Stomach smooth muscle (tissue), 2 donors: ENCODE measurements around the gene CASKIN2.

Experiments
- H3K27ac ChIP-seq: one replicate; pipeline ENCODE4 v1.7.0; 2013; ENCODE audit warnings: mild to moderate bottlenecking, low read length, inconsistent platforms
- H3K27me3 ChIP-seq, 2 donors: one replicate each; pipeline ENCODE4 v1.7.0; 2013; ENCODE audit warnings: low read length in 2 of 2; ENCODE audit not compliant: insufficient read depth in 2 of 2, control insufficient read depth in 1 of 2
- H3K36me3 ChIP-seq, 2 donors: one replicate each; pipeline ENCODE4 v1.7.0; 2013; ENCODE audit warnings: low read length in 2 of 2; ENCODE audit not compliant: control insufficient read depth in 2 of 2, insufficient read depth in 2 of 2
- H3K4me1 ChIP-seq: one replicate; pipeline ENCODE4 v1.7.0; 2013; ENCODE audit warnings: low read length; ENCODE audit not compliant: control insufficient read depth, insufficient read depth
- H3K4me3 ChIP-seq, 2 donors: one replicate each; pipeline ENCODE4 v1.7.0; 2013; ENCODE audit warnings: low read length in 2 of 2
- H3K9ac ChIP-seq, 2 donors: one replicate each; pipeline ENCODE4 v1.7.0; 2013; ENCODE audit warnings: low read length in 2 of 2, mild to moderate bottlenecking in 1 of 2
- H3K9me3 ChIP-seq, 2 donors: one replicate each; pipeline ENCODE4 v1.7.0; 2013; ENCODE audit warnings: low read length in 2 of 2; ENCODE audit not compliant: control insufficient read depth in 2 of 2
- donor health status: healthy.
- donor health status: Pancreatic carcinoma.

CASKIN2 gene

GRCh38 chr17:75475851-75476250 is 39.5 kb downstream of the CASKIN2 start:
- no peaks in the 10 kb centered on the region for H3K9me3 ChIP-seq
- peak overlapping the region; percentile 41 to 60 for H3K9ac ChIP-seq
- peaks cover 35% of the 10 kb centered on the region for H3K4me1 ChIP-seq
- peaks cover 14 to 19% of the 10 kb centered on the region in 2 donors for H3K36me3 ChIP-seq
- peak overlapping the region; percentile 74 for H3K27ac ChIP-seq
- no peaks in the 10 kb centered on the region for H3K27me3 ChIP-seq
- peak overlapping the region; percentile 35 to 57 for H3K4me3 ChIP-seq

- H3K9me3 ChIP-seq, result no peaks in the 10 kb centered on the region
- peak overlapping the region; percentile 22 to 35 for H3K4me3 ChIP-seq
- peaks cover 14 to 19% of the 10 kb centered on the region in 2 donors for H3K36me3 ChIP-seq
- no peaks in the 10 kb centered on the region for H3K27me3 ChIP-seq
- H3K27ac ChIP-seq, result peak overlapping the region; percentile 74
- H3K4me1 ChIP-seq, result peaks cover 33% of the 10 kb centered on the region
- peak overlapping the region in 1 of 2 donors; percentile 60 for H3K9ac ChIP-seq
Observed at GRCh38 chr17:75475144-75475835, 40.0 kb downstream of the CASKIN2 start.

- Histone ChIP-seq H3K9ac (peak overlapping the region in 1 of 2 donors; percentile 36), H3K4me1 (peaks cover 33% of the 10 kb centered on the region), H3K27ac (peak overlapping the region; percentile 74)
Observed at GRCh38 chr17:75474736-75475135, 40.6 kb downstream of the CASKIN2 start.

GRCh38 chr17:75473246-75473645 is 42.1 kb downstream of the CASKIN2 start:
- Histone ChIP-seq H3K27ac (no peak overlapping the region), H3K4me1 (peaks cover 33% of the 10 kb centered on the region), H3K4me3 (no peak overlapping the region), H3K9ac (no peak overlapping the region), H3K36me3 (peaks cover 15 to 19% of the 10 kb centered on the region in 2 donors), H3K27me3 (no peaks in the 10 kb centered on the region), H3K9me3 (no peaks in the 10 kb centered on the region)

More at GRCh38 chr17:75474736-75475135, 40.6 kb downstream of the CASKIN2 start:
- no peaks in the 10 kb centered on the region for H3K27me3 ChIP-seq
- H3K36me3 ChIP-seq, result peaks cover 14 to 19% of the 10 kb centered on the region in 2 donors
- no peak overlapping the region for H3K4me3 ChIP-seq
- H3K9me3 ChIP-seq, result no peaks in the 10 kb centered on the region

DNA sequence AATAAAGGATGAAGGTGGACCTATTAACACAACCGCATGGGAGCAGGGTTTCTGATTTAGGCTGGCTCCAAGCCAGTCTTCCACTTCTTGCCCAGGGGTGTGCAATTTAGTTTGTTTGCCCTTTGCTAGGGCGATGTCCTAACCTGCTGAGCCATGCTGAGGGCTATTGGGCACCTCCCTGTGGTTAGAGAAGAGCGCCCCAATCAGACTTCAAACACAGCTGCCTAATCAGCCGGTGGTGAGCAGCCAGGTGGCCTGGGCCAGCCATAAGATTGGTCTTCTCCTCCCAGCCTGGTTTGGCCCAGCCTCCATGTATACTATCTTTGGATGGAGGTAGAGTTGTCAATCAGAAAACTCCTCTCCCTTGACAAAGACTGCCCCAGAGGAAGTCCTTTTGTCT is 43.2 kb downstream of the CASKIN2 start:
- no peak overlapping the region for H3K9ac ChIP-seq
- H3K4me1 ChIP-seq, result peaks cover 29% of the 10 kb centered on the region
- H3K9me3 ChIP-seq, result no peaks in the 10 kb centered on the region
- H3K36me3 ChIP-seq, result peaks cover 16 to 19% of the 10 kb centered on the region in 2 donors
- no peak overlapping the region for H3K4me3 ChIP-seq
- no peaks in the 10 kb centered on the region for H3K27me3 ChIP-seq
- H3K27ac ChIP-seq, result no peak overlapping the region

- Histone ChIP-seq H3K9me3 (no peaks in the 10 kb centered on the region), H3K4me3 (no peak overlapping the region), H3K27ac (no peak overlapping the region), H3K9ac (no peak overlapping the region), H3K4me1 (peaks cover 20% of the 10 kb centered on the region), H3K36me3 (peaks cover 16 to 19% of the 10 kb centered on the region in 2 donors), H3K27me3 (no peaks in the 10 kb centered on the region)
Observed at GRCh38 chr17:75471207-75471606, 44.1 kb downstream of the CASKIN2 start.

DNA sequence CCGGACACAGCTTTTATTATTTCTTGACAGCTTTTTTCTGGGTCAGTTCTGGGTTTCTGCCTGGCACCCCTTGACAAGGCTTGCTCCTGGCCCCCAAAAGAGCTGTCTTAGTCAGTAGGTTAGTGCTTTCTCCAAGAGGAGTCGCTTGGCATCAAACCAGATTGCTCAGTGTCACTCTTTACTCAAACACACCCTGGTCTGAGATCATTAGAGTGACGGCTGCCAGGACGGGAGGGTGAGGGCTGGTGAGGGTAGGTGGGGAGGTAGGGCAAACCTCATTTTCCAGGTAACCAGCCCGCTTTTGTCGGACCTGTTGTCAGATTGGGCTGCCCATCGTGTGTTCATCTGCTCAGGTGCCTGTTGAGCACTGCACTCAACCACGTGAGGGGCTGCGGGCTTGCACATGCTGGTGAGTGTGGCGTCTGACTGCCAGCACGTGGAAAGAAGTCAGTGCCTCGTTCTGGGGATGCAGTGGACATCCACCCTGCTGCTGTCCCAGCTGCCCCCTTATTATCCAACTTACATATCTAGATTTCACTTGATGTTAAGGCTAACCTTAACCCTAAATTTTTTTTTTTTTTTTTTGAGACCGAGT is 46.5 kb downstream of the CASKIN2 start:
- peaks cover 16 to 19% of the 10 kb centered on the region in 2 donors for H3K36me3 ChIP-seq
- H3K4me1 ChIP-seq, result peaks cover 2% of the 10 kb centered on the region
- H3K27me3 ChIP-seq, result no peaks in the 10 kb centered on the region
- H3K4me3 ChIP-seq, result no peak overlapping the region
- H3K9me3 ChIP-seq, result no peaks in the 10 kb centered on the region
- H3K27ac ChIP-seq, result no peak overlapping the region
- H3K9ac ChIP-seq, result no peak overlapping the region

GRCh38 chr17:75468291-75468754 is 47.0 kb downstream of the CASKIN2 start:
- Histone ChIP-seq H3K36me3 (peaks cover 16 to 17% of the 10 kb centered on the region in 2 donors), H3K4me1 (peaks cover 2% of the 10 kb centered on the region), H3K9me3 (no peaks in the 10 kb centered on the region), H3K27me3 (no peaks in the 10 kb centered on the region), H3K4me3 (no peak overlapping the region), H3K9ac (no peak overlapping the region), H3K27ac (no peak overlapping the region)

GRCh38 chr17:75465039-75465438 is 50.3 kb downstream of the CASKIN2 start:
- H3K9ac ChIP-seq, result no peak overlapping the region
- H3K36me3 ChIP-seq, result peaks cover 0 to 2% of the 10 kb centered on the region in 2 donors
- no peaks in the 10 kb centered on the region for H3K4me1 ChIP-seq
- H3K4me3 ChIP-seq, result no peak overlapping the region
- no peak overlapping the region for H3K27ac ChIP-seq
- H3K9me3 ChIP-seq, result no peaks in the 10 kb centered on the region
- H3K27me3 ChIP-seq, result no peaks in the 10 kb centered on the region

DNA sequence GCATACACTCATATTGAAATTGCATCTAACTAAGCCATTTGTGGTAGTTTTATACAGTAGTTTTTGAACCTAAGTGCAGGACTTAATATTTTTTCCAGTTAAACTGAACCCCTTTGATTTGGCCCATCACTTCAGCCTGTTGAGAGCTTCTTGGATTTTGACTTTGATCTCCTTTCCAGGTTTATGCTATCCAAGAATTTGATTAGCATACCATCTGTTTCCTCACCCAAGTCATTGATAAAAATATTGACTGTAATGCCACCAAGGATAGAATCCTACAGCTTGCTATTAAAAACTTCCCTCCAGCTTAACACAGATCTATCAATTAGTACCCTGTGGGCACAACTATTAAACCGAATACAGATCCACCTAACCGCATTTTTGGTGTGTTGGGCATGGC is 51.7 kb downstream of the CASKIN2 start:
- peaks cover 12% of the 10 kb centered on the region for H3K4me1 ChIP-seq
- no peaks in the 10 kb centered on the region for H3K9me3 ChIP-seq
- H3K36me3 ChIP-seq, result peaks cover 0 to 2% of the 10 kb centered on the region in 2 donors
- H3K9ac ChIP-seq, result no peak overlapping the region
- H3K4me3 ChIP-seq, result no peak overlapping the region
- no peak overlapping the region for H3K27ac ChIP-seq
- H3K27me3 ChIP-seq, result no peaks in the 10 kb centered on the region

DNA sequence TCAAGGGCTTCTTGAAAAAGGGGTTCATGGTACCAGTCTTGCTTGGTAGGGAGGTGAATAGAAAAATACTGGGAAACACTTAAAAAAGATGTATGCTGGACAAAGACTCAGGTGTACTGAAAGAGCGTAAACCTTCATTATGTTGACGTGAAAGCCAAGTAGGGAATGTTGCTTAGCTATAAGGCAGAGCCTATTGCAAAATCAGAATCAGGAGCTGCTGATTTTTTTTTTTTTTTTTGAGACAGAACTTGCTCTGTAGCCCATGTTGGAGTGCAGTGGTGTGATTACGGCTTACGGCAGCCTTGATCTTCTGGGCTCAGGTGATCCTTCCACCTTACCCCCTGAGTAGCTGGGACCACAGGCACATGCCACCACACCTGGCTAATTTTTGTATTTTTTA is 55.0 kb downstream of the CASKIN2 start:
- H3K4me1 ChIP-seq, result peaks cover 29% of the 10 kb centered on the region
- no peak overlapping the region for H3K27ac ChIP-seq
- H3K36me3 ChIP-seq, result no peaks in the 10 kb centered on the region
- H3K9me3 ChIP-seq, result no peaks in the 10 kb centered on the region
- H3K4me3 ChIP-seq, result no peak overlapping the region
- no peak overlapping the region for H3K9ac ChIP-seq
- no peaks in the 10 kb centered on the region for H3K27me3 ChIP-seq
